GM12878 (cell line): Measurements from ENCODE around the gene ELL2.

Source experiments
- MYC ChIP-seq: IDR thresholded peaks from 2 replicates; pipeline ENCODE4 v1.6.1; 2011; ENCODE audit warnings: mild to moderate bottlenecking, low read length, moderate library complexity, inconsistent platforms; ENCODE audit not compliant: insufficient read depth, insufficient replicate concordance, insufficient read length, severe bottlenecking
- RAD21 ChIP-seq: IDR thresholded peaks from 2 replicates; pipeline ENCODE4 v1.6.1; 2011; ENCODE audit warnings: mild to moderate bottlenecking, low read depth, low read length, moderate library complexity; ENCODE audit not compliant: insufficient read depth
- RAD51 ChIP-seq: fragments of 450-650 bp; IDR thresholded peaks from 2 replicates; pipeline ENCODE4 v1.6.1; 2016; ENCODE audit warnings: moderate library complexity, mild to moderate bottlenecking, inconsistent platforms
- TF ChIP-seq, protein P1 (sequence below), 3 experiments: IDR thresholded peaks in 2 of 3; conservative IDR thresholded peaks in 1 of 3; 2 replicates each; pipeline ENCODE4 v1.5.1; 2011; ENCODE audit warnings: low read depth in 3 of 3, low read length in 3 of 3, mild to moderate bottlenecking in 3 of 3, control low read depth in 2 of 3, moderate library complexity in 2 of 3, inconsistent platforms in 1 of 3, mixed read lengths in 1 of 3; ENCODE audit not compliant: control insufficient read depth in 2 of 3, insufficient read depth in 1 of 3; ENCODE audit errors: extremely low read depth in 1 of 3

DNA sequence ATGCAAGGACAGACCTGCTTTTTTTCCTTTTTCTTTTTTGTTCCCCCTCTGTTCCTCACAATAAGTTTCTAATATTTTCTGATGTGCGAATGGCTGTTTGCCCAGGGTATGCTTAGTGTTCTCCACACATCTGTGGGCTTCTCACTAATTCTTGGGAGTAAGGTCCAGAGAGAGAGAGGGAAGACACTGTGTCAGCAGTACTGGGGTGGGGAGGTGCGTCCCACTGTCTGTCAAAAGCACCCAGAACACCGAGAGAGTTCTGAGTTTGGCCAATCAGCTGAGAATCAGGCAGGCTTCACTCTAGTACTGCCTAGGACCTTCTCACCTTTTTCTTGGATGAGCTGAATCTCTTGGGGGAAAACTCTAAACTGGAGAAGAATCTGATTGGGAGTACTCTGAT is 61.8 kb downstream of the ELL2 start:
- TF ChIP-seq, protein P1, sequence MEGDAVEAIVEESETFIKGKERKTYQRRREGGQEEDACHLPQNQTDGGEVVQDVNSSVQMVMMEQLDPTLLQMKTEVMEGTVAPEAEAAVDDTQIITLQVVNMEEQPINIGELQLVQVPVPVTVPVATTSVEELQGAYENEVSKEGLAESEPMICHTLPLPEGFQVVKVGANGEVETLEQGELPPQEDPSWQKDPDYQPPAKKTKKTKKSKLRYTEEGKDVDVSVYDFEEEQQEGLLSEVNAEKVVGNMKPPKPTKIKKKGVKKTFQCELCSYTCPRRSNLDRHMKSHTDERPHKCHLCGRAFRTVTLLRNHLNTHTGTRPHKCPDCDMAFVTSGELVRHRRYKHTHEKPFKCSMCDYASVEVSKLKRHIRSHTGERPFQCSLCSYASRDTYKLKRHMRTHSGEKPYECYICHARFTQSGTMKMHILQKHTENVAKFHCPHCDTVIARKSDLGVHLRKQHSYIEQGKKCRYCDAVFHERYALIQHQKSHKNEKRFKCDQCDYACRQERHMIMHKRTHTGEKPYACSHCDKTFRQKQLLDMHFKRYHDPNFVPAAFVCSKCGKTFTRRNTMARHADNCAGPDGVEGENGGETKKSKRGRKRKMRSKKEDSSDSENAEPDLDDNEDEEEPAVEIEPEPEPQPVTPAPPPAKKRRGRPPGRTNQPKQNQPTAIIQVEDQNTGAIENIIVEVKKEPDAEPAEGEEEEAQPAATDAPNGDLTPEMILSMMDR (IDR thresholded peaks at IDR 0.05 in 2 of 3, conservative IDR thresholded peaks at IDR 0.05 in 1 of 3; ENCODE audit: control insufficient read depth in 2 of 3, extremely low read depth in 1 of 3, insufficient read depth in 1 of 3, low read depth in 3 of 3, low read length in 3 of 3): no peak
- no peak for TF ChIP-seq MYC
- no peak for TF ChIP-seq RAD21
- TF ChIP-seq RAD51: no peak
